ENCODE data around the gene SOX18. TPM values are rescaled to one million over a fixed set of nuclear protein-coding genes. Genes with fewer than 3 reads are reported as not detected.

Gene SOX18
- 0.63 TPM for total RNA-seq

GRCh38 chr20:64049060-64049877 lies at the start of gene SOX18:
SOX18 (minus strand) TSS chr20:64049639; CDS start chr20:64049516, 123 bp downstream.

GRCh38 chr20:64083804-64084684 lies 34.6 kb upstream of the SOX18 start, which contains the start of gene LKAAEAR1:
LKAAEAR1 (minus strand) TSS chr20:64084398; CDS start chr20:64084219, 179 bp downstream.

GRCh38 chr20:64080013-64080812 lies 30.8 kb upstream of the SOX18 start, which contains the start of gene OPRL1:
OPRL1 (plus strand) TSS chr20:64080082; CDS start chr20:64092721, 12,639 bp downstream.

GRCh38 chr20:64079273-64080012 lies 30.0 kb upstream of the SOX18 start, which contains the start of gene RGS19:
RGS19 (minus strand) TSS chr20:64079518; CDS start chr20:64076886, 2,632 bp downstream.

GRCh38 chr20:64062596-64063388 lies 13.4 kb upstream of the SOX18 start, which contains the start of gene TCEA2:
TCEA2 (plus strand) TSS chr20:64063198; CDS start chr20:64063313, 115 bp downstream.

GRCh38 chr20:64035933-64036345 lies 13.5 kb downstream of the SOX18 start, which contains the start of gene C20orf204:
C20orf204 (plus strand) TSS chr20:64036182; CDS start chr20:64036324, 142 bp downstream.

Small RNA genes within 50 kb of the gene (small RNA-seq; reads per million reads assigned to genes)
- gene AL355803.1 (ENCODE audit: low replicate concordance) = not detected
- gene MIR6813 (ENCODE audit: low replicate concordance) = not detected

Other genes with a start within 250 kb of the SOX18 start
- gene ZBTB46, start 218.4 kb downstream of the SOX18 start, total RNA-seq = 20.3 TPM
- not detected for gene ABHD16B, start 188.1 kb downstream of the SOX18 start, total RNA-seq
- 32.6 TPM for gene TPD52L2, start 184.4 kb downstream of the SOX18 start, total RNA-seq
- gene DNAJC5, start 154.5 kb downstream of the SOX18 start, total RNA-seq = 80.4 TPM
- 32.9 TPM for gene UCKL1, start 93.2 kb downstream of the SOX18 start, total RNA-seq
- gene ZNF512B, start 79.7 kb downstream of the SOX18 start, total RNA-seq = 21.0 TPM
- 10.0 TPM for gene SAMD10, start 70.0 kb downstream of the SOX18 start, total RNA-seq
- 88.3 TPM for gene PRPF6, start 68.5 kb downstream of the SOX18 start, total RNA-seq
- 4.4 TPM for gene C20orf204, start 13.5 kb downstream of the SOX18 start, total RNA-seq
- 44.8 TPM for gene TCEA2, start 13.6 kb upstream of the SOX18 start, total RNA-seq
- gene RGS19, start 29.9 kb upstream of the SOX18 start, total RNA-seq = 7.2 TPM
- gene OPRL1, start 30.4 kb upstream of the SOX18 start, total RNA-seq = 11.0 TPM
- gene LKAAEAR1, start 34.8 kb upstream of the SOX18 start, total RNA-seq = 0.63 TPM
- gene NPBWR2, start 57.9 kb upstream of the SOX18 start, total RNA-seq = not detected
- gene MYT1, start 114.8 kb upstream of the SOX18 start, total RNA-seq = 22.5 TPM
- gene PCMTD2, start 206.1 kb upstream of the SOX18 start, total RNA-seq = 184 TPM

Data from parietal lobe (tissue), 2 donors.